Lower lobe of right lung (tissue), 2 donors: Measurements from ENCODE around the gene RTN4. TPM values are rescaled to one million over a fixed set of nuclear protein-coding genes. Genes with fewer than 3 reads are reported as not detected.

ENCODE experiments used
- ATAC-seq, 2 donors: fragments of 200-7000 bp; cut with Tn5 transposase; one replicate each; pipeline ENCODE4 v1.9.1; 2020 to 2022; ENCODE audit warnings: mild to moderate bottlenecking in 2 of 2, moderate library complexity in 2 of 2
- DNase-seq: peaks from one replicate; pipeline ENCODE4 v3.0.0-alpha.2; 2020
- H3K27ac ChIP-seq: fragments of 200-600 bp; one replicate; pipeline ENCODE4 v1.8.0; 2022
- H3K27me3 ChIP-seq: fragments of 200-600 bp; one replicate; pipeline ENCODE4 v1.8.0; 2022; ENCODE audit warnings: low read depth
- H3K36me3 ChIP-seq: fragments of 200-600 bp; one replicate; pipeline ENCODE4 v1.8.0; 2022; ENCODE audit warnings: mild to moderate bottlenecking
- H3K4me1 ChIP-seq: fragments of 200-600 bp; one replicate; pipeline ENCODE4 v1.8.0; 2022
- H3K4me3 ChIP-seq: fragments of 200-600 bp; one replicate; pipeline ENCODE4 v1.8.0; 2022; ENCODE audit warnings: mild to moderate bottlenecking
- H3K9me3 ChIP-seq: fragments of 200-600 bp; one replicate; pipeline ENCODE4 v1.8.0; 2022
- intact Hi-C: fragments of 100-400 bp; cut with DNase I; formaldehyde crosslinking; loops from one replicate; pipeline ENCODE4 v1.11.0; 2022
- total RNA-seq: library from RNA; stranded (reverse); fragmentation: NEBNext Ultra II Directional; extraction: Animal tissue kit (Norgen Biotek cat#: 25700); gene quantifications from one replicate; pipeline ENCODE4 v1.2.1, GENCODE V29; 2021
- TF ChIP-seq, protein P1 (sequence below): fragments of 200-600 bp; IDR thresholded peaks from one replicate; pipeline ENCODE4 v1.8.0; 2022; ENCODE audit warnings: antibody characterized with exemption, mild to moderate bottlenecking
- donor health status: DM: no; HTN: yes; CAD: no; lungs with severe emphysema.

RTN4 gene
- total RNA-seq, 1 donor from 2014 or later = 317 TPM

DNA sequence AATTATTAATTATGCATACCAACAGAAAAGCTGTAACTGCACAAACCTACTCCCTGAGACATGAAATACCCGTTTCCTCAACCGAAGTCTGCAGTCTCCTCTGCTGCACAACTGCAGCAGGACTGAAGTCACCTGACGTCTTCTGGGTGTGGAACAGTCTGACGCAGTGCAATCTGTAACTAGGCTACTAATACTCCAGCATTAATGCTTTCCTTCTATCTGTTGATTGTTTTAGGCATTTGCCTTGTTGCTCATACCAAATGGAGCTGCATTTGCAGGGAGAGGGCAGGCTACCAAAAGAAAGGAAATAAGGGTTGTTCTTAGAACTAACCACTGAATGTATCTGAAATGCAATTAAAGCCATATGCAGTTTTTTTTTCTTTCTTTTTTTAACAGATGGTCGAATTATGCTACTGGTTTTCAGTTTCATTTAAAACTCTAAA lies 40.1 kb downstream of the RTN4 start:
- H3K9me3 ChIP-seq = no peaks in the 10 kb centered on the region
- no peaks in the 10 kb centered on the region for H3K36me3 ChIP-seq
- H3K4me3 ChIP-seq = peak overlapping the region; percentile 46
- peak; percentile 86 to 95 for ATAC-seq
- H3K4me1 ChIP-seq = peaks cover 90% of the 10 kb centered on the region
- peak overlapping the region; percentile 68 for H3K27ac ChIP-seq
- TF ChIP-seq, protein P1, sequence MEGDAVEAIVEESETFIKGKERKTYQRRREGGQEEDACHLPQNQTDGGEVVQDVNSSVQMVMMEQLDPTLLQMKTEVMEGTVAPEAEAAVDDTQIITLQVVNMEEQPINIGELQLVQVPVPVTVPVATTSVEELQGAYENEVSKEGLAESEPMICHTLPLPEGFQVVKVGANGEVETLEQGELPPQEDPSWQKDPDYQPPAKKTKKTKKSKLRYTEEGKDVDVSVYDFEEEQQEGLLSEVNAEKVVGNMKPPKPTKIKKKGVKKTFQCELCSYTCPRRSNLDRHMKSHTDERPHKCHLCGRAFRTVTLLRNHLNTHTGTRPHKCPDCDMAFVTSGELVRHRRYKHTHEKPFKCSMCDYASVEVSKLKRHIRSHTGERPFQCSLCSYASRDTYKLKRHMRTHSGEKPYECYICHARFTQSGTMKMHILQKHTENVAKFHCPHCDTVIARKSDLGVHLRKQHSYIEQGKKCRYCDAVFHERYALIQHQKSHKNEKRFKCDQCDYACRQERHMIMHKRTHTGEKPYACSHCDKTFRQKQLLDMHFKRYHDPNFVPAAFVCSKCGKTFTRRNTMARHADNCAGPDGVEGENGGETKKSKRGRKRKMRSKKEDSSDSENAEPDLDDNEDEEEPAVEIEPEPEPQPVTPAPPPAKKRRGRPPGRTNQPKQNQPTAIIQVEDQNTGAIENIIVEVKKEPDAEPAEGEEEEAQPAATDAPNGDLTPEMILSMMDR = no peak
- intact Hi-C loops = no loop called here
- DNase-seq = peak; percentile 63
- H3K27me3 ChIP-seq = no peaks in the 10 kb centered on the region

DNA sequence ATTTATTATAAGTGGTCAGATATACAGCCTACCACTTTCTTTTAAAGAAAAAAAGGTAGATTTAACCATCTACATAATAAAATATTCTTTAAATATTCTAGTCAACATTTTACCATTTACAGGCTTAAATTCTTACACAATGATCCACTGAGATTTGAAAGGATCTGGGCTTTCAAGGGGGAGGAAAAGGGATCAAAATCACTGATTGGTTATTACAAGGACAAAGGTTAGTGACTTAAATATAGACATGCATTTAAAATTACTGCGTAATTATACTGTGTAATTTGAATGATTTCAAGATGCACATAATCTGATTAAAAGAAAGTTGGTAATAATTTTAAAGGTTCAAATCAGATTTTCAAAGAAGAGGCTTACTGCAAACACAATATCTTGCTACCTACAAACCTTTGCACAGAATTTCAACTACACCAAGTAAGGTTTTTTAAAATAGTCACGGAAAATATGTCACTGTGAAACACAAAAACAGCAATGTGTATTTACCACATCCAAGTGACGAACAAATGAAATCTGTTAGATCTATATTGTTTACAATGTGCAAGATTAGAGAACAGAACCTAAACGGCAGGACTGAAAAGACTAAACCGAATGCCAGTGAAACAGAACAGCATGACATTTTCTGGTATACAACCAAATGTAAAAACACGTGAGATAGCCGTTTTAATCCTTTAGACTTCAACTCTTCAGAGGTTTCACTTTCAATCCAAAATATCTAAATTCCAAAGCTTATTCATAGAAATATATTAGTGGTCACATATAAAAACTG lies 40.8 kb downstream of the RTN4 start:
- peaks cover 90% of the 10 kb centered on the region for H3K4me1 ChIP-seq
- ATAC-seq = no peak

DNA sequence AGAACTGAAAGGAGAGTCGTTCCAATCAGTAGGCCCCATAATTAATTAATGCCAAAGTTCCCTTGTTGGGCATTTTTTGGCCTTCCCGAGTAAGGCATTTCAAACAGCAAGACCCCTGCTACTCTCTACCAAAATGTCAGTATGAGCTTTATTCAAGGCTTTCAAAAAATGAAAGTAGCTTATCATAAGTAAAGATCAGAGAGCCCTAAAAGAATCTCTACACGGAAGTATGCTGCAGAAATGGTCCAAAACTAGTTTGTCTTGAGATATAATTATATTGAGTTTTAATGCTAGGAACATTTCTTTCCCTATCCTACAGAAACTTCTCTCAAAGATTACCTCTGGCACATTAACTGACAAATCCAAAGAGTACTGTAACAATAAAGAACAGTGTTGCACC lies 43.9 kb downstream of the RTN4 start:
- DNase-seq = no peak
- H3K4me3 ChIP-seq = no peak overlapping the region
- no peaks in the 10 kb centered on the region for H3K36me3 ChIP-seq
- peaks cover 77% of the 10 kb centered on the region for H3K4me1 ChIP-seq
- no peak for ATAC-seq
- no peak overlapping the region for H3K27ac ChIP-seq
- H3K27me3 ChIP-seq = no peaks in the 10 kb centered on the region
- intact Hi-C loops = no loop called here
- TF ChIP-seq, protein P1 = no peak
- no peaks in the 10 kb centered on the region for H3K9me3 ChIP-seq

More for the DNA sequence above, 40.8 kb downstream of the RTN4 start:
- intact Hi-C loops = no loop called here
- peak overlapping the region; percentile 68 for H3K27ac ChIP-seq
- H3K4me3 ChIP-seq = peak overlapping the region; percentile 46
- no peak for DNase-seq
- TF ChIP-seq, protein P1 = no peak
- no peaks in the 10 kb centered on the region for H3K9me3 ChIP-seq
- H3K27me3 ChIP-seq = no peaks in the 10 kb centered on the region
- H3K36me3 ChIP-seq = no peaks in the 10 kb centered on the region

DNA sequence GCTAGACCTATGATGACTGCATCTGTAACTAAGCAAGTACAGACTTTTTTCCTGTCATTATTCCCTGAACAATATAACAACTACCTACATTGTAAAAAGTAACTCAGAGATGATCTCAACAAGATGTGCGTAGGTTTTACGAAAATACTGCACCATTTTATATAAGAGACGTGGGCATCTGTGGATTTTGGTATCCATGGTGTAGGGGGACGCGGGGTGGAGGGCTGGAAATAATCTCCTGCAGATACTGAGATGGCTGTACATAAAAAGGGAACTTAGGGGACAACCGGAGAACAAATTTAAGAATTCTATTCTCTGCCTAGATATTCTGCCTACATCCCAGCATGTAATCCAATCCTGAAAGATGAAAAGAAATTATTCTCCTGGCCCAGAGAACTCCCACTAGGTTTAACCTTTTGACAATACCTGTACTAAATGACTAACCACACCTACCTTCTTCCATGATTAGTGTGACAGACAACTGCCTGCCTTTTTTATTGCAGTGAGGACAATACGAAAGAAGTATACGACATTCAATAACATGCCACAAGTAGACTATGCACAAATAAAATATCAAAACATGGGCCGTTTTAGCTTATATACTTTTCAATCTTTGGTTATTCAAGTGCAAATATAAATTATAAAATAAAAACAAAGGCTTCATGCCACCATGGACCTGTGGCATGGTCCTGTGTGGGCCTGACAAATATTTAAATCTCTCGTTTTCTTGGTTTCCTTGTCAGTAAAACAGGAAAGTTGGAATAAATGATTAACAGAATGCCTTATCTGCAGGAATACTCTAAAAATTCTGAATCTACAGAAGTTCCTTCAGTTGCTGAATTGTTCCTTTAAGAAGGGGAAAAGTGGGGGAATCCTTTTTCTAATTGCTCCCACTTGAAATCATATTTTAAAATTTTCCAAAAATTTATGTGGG lies 46.3 kb downstream of the RTN4 start:
- no peak for DNase-seq
- no peak overlapping the region for H3K4me3 ChIP-seq
- no peaks in the 10 kb centered on the region for H3K9me3 ChIP-seq
- intact Hi-C loops = no loop called here
- TF ChIP-seq, protein P1 = no peak
- ATAC-seq = no peak
- H3K4me1 ChIP-seq = peaks cover 80% of the 10 kb centered on the region
- no peaks in the 10 kb centered on the region for H3K36me3 ChIP-seq
- H3K27me3 ChIP-seq = no peaks in the 10 kb centered on the region
- no peak overlapping the region for H3K27ac ChIP-seq

DNA sequence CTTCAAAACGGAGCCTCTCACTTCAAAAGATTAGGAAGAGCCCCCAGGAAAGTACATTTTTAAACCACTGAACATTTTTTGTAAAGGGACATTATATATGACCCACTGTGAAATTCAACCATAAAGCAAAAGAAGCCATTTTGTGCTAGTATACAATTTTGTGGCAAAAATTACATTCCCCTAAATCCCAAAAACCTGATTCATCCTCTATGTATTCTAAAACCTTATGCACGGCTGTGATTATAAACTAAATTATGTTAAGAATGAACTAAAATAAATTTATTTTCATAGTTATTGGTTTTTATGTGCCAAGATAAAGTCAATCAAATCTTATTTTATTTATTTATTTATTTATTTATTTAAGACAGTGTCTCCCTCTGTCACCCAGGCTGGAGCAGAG lies 48.5 kb downstream of the RTN4 start:
- DNase-seq = no peak
- intact Hi-C loops = no loop called here
- TF ChIP-seq, protein P1 = no peak

More for the DNA sequence above, 48.5 kb downstream of the RTN4 start:
- Histone ChIP-seq H3K36me3 (no peaks in the 10 kb centered on the region), H3K9me3 (no peaks in the 10 kb centered on the region), H3K4me1 (peaks cover 83% of the 10 kb centered on the region), H3K4me3 (no peak overlapping the region), H3K27ac (no peak overlapping the region), H3K27me3 (no peaks in the 10 kb centered on the region)
- no peak for ATAC-seq
